Measurements from ENCODE around the gene FAS. TPM values are rescaled to one million over a fixed set of nuclear protein-coding genes. Genes with fewer than 3 reads are reported as not detected.
"Not testable (repeated sequence)": the region's sequence is repeated elsewhere in the genome, so short reads cannot be mapped to it uniquely, and the experiment has no call there.

Gene FAS
- total and polyA plus RNA-seq, 3 donors from 2014 or later, result 9.3 to 16.2 (median 10.7) TPM

DNA sequence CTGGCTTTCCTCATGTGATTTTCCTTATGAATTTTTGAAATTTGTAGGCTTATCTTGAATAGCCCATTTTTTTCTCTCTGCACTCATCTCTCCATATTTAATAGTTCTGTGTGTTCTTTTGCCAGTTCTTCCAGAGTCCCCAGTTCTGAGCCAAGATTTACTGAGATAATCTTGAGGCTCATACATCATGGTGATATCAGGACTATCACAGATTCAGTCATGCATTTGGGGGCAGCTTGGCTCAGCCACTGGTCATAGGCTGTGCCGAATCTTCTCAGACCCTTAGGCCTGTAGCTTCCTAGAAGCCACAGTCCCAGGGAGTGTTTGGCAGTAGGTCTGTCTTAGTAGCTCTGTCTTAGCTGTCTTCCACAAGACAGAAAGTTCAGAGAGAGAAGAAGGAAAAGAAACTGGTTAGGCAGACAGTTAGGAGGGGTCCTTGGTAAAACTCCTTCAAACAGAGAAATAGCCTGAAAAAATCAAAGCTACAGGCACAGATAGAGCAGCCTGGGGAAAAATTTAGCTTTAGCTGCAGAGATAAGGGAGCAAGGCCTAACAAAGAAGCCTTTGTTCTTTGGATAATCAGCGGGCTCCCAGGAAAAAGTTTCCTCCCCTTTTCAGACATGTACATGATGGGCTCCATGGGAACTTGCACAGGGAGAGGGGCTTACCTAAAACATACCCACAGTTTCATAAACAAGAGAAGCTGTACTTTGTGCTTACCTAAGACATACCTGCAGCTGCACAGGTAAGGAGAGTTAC, 29.1 kb downstream of the FAS start:
- intact Hi-C loops (cut with DNase I; ENCODE audit: low total_unique reads), result no loop called here
- H3K27me3 ChIP-seq, result no peaks in the 10 kb centered on the region
- H3K27ac ChIP-seq, result peak overlapping the region; percentile 47 to 83
- no peaks in the 10 kb centered on the region for H3K9me3 ChIP-seq
- no peak overlapping the region for H3K4me3 ChIP-seq
- no peak for DNase-seq
- TF ChIP-seq, protein P1, sequence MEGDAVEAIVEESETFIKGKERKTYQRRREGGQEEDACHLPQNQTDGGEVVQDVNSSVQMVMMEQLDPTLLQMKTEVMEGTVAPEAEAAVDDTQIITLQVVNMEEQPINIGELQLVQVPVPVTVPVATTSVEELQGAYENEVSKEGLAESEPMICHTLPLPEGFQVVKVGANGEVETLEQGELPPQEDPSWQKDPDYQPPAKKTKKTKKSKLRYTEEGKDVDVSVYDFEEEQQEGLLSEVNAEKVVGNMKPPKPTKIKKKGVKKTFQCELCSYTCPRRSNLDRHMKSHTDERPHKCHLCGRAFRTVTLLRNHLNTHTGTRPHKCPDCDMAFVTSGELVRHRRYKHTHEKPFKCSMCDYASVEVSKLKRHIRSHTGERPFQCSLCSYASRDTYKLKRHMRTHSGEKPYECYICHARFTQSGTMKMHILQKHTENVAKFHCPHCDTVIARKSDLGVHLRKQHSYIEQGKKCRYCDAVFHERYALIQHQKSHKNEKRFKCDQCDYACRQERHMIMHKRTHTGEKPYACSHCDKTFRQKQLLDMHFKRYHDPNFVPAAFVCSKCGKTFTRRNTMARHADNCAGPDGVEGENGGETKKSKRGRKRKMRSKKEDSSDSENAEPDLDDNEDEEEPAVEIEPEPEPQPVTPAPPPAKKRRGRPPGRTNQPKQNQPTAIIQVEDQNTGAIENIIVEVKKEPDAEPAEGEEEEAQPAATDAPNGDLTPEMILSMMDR (IDR thresholded peaks at IDR 0.05), result no peak
- no peak for TF ChIP-seq POLR2A (IDR thresholded peaks at IDR 0.05)
- 65% methylated on average over 2 of the region's 2 CpGs for WGBS, 2 donors
- H3K4me1 ChIP-seq, result no peaks in the 10 kb centered on the region
- no peaks in the 10 kb centered on the region for H3K36me3 ChIP-seq (ENCODE audit: low read depth, missing control alignments)

- WGBS, 2 donors, result 81 to 86% methylated on average over 6 of the region's 6 CpGs
- intact Hi-C loops (cut with DNase I; ENCODE audit: low total_unique reads); H3K27me3 ChIP-seq; H3K4me3 ChIP-seq; H3K27ac ChIP-seq; H3K4me1 ChIP-seq; DNase-seq; H3K36me3 ChIP-seq (ENCODE audit: low read depth, missing control alignments); H3K9me3 ChIP-seq: not testable (repeated sequence)
Measured at GRCh38 chr10:89021526-89021925, 30.9 kb downstream of the FAS start.

DNA sequence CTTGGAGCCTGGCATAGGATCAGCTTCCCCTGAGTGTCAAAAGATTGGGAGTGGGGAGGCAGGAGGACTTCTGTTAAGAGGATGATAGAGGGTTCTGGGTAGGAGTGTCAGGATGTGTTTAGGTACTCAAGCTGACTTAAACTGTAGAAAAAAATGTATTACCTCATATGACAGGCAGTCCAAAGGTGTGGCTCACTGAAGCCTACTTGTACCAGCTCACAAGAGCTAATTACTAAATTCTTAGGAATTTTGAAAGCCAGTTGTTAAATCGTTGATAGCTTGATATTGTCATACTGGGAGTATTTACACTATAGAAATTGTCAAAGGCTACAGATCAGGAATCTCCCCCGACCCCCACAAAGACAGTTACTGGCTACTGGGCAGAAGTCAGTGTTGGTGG, 32.1 kb downstream of the FAS start:
- Histone ChIP-seq H3K27ac (no peak overlapping the region), H3K27me3 (no peaks in the 10 kb centered on the region), H3K4me1 (no peaks in the 10 kb centered on the region), H3K4me3 (no peak overlapping the region), H3K36me3 (ENCODE audit: low read depth, missing control alignments) (no peaks in the 10 kb centered on the region), H3K9me3 (no peaks in the 10 kb centered on the region)
- 81% methylated on average over 2 of the region's 2 CpGs for WGBS, 2 donors
- no peak for TF ChIP-seq POLR2A (IDR thresholded peaks at IDR 0.05)
- TF ChIP-seq, protein P1 (IDR thresholded peaks at IDR 0.05), result no peak
- DNase-seq, result no peak
- intact Hi-C loops (cut with DNase I; ENCODE audit: low total_unique reads), result no loop called here

- H3K4me3 ChIP-seq, result no peak overlapping the region
- DNase-seq, result no peak
- TF ChIP-seq, protein P1 (IDR thresholded peaks at IDR 0.05), result no peak
- no peak for TF ChIP-seq POLR2A (IDR thresholded peaks at IDR 0.05)
- H3K4me1 ChIP-seq, result no peaks in the 10 kb centered on the region
- WGBS, 2 donors, result 100% methylated on average over 1 of the region's 1 CpG
- H3K27ac ChIP-seq, result no peak overlapping the region
- no peaks in the 10 kb centered on the region for H3K9me3 ChIP-seq
- intact Hi-C loops (cut with DNase I; ENCODE audit: low total_unique reads), result no loop called here
- H3K27me3 ChIP-seq, result no peaks in the 10 kb centered on the region
- H3K36me3 ChIP-seq (ENCODE audit: low read depth, missing control alignments), result no peaks in the 10 kb centered on the region
Measured at GRCh38 chr10:89025453-89025852, 34.9 kb downstream of the FAS start.

GRCh38 chr10:89029181-89029580, 38.6 kb downstream of the FAS start:
- intact Hi-C loops (cut with DNase I; ENCODE audit: low total_unique reads), result no loop called here
- TF ChIP-seq POLR2A (IDR thresholded peaks at IDR 0.05), result no peak
- TF ChIP-seq, protein P1 (IDR thresholded peaks at IDR 0.05), result no peak
- DNase-seq, result no peak
- no peaks in the 10 kb centered on the region for H3K36me3 ChIP-seq (ENCODE audit: low read depth, missing control alignments)
- no peaks in the 10 kb centered on the region for H3K27me3 ChIP-seq
- H3K4me1 ChIP-seq, result peaks cover 7% of the 10 kb centered on the region
- no peak overlapping the region for H3K4me3 ChIP-seq
- H3K27ac ChIP-seq, result no peak overlapping the region
- 73 to 79% methylated on average over 2 of the region's 2 CpGs for WGBS, 2 donors
- H3K9me3 ChIP-seq, result no peaks in the 10 kb centered on the region
